Lung (tissue), 13 donors: ENCODE measurements around the gene TFR2. TPM values are rescaled to one million over a fixed set of nuclear protein-coding genes. Genes with fewer than 3 reads are reported as not detected.
A peak's percentile ranks its signal among the peaks of the same experiment; 100 is the strongest.

Experiments
- ATAC-seq: fragments of 200-7000 bp; cut with Tn5 transposase; one replicate; pipeline ENCODE4 v1.9.1; 2020; ENCODE audit warnings: moderate number of reproducible peaks; ENCODE audit not compliant: insufficient read depth, low FRiP score
- DNase-seq, 3 donors: peaks; one replicate each; pipeline ENCODE4 v3.0.0-alpha.2; 2013 to 2017
- H3K27ac ChIP-seq, 2 donors: one replicate each; pipeline ENCODE4 v1.5.1; 2013; ENCODE audit warnings: mild to moderate bottlenecking in 2 of 2, moderate library complexity in 2 of 2, control low read depth in 1 of 2, inconsistent platforms in 1 of 2, low read depth in 1 of 2, low read length in 1 of 2
- H3K27me3 ChIP-seq, 3 donors: one replicate each; pipeline ENCODE4 v1.5.1; 2013; ENCODE audit warnings: low read length in 2 of 3; ENCODE audit not compliant: control insufficient read depth in 3 of 3, insufficient read depth in 3 of 3
- H3K36me3 ChIP-seq, 4 donors: one replicate each; pipeline ENCODE4 v1.5.1; 2013; ENCODE audit warnings: low read length in 4 of 4, mild to moderate bottlenecking in 1 of 4, moderate library complexity in 1 of 4; ENCODE audit not compliant: control insufficient read depth in 4 of 4, insufficient read depth in 4 of 4
- H3K4me1 ChIP-seq, 5 donors: one replicate each; pipeline ENCODE4 v1.5.1; 2013; ENCODE audit warnings: low read length in 5 of 5, mild to moderate bottlenecking in 2 of 5, moderate library complexity in 1 of 5; ENCODE audit not compliant: control insufficient read depth in 5 of 5, insufficient read depth in 5 of 5
- H3K4me3 ChIP-seq: one replicate; pipeline ENCODE4 v1.5.1; 2013; ENCODE audit warnings: mild to moderate bottlenecking, control low read depth, moderate library complexity
- H3K9ac ChIP-seq, 2 donors: one replicate each; pipeline ENCODE4 v1.5.1; 2013; ENCODE audit warnings: low read length in 2 of 2, control low read depth in 1 of 2; ENCODE audit not compliant: insufficient read depth in 1 of 2
- H3K9me3 ChIP-seq, 4 donors: one replicate each; pipeline ENCODE4 v1.5.1; 2013; ENCODE audit warnings: low read length in 3 of 4, mild to moderate bottlenecking in 1 of 4, moderate library complexity in 1 of 4; ENCODE audit not compliant: control insufficient read depth in 4 of 4, insufficient read depth in 3 of 4
- CTCF ChIP-seq: IDR thresholded peaks from 2 replicates; pipeline ENCODE4 v1.5.1; 2012; ENCODE audit warnings: mild to moderate bottlenecking; ENCODE audit errors: control extremely low read depth, extremely low read depth
- WGBS, 2 donors: extraction: QIAGEN DNeasy Blood & Tissue Kit; methylation state at CpG; one replicate each; pipeline ENCODE4 v1.1.7; 2013; 5-methylcytosine and 5-hydroxymethylcytosine counted together
- polyA plus RNA-seq, 2 donors: library from polyadenylated mRNA; stranded (reverse); fragments of 200-250 nt; gene quantifications; one replicate each; pipeline ENCODE4 v1.2.1, GENCODE V29; 2013
- small RNA-seq: library from RNA; depleted of rRNA; stranded (forward); fragments of <200 nt; gene quantifications from one replicate; pipeline ENCODE3, GENCODE V24; 2014; ENCODE audit warnings: low replicate concordance
- total RNA-seq, 2 donors: library from RNA; depleted of rRNA in 1 of 2; stranded (reverse); fragments of >200 nt in 1 of 2; gene quantifications; one replicate each; pipeline ENCODE4 v1.2.1, GENCODE V29; 2014 to 2021
- donor health status: control.
- donor health status: control.
- donor health status: Bipolar disorder and iron deficiency.
- donor health status: healthy.
- donor health status: DM: yes; HTN: yes; CAD: no.

The TFR2 gene
- total and polyA plus RNA-seq, 4 donors, result 0.33 to 2.1 (median 1.3) TPM

GRCh38 chr7:100571829-100572116 is 69.6 kb downstream of the TFR2 start:
- TF ChIP-seq CTCF, result no peak
- H3K27ac ChIP-seq, result no peak overlapping the region
- H3K36me3 ChIP-seq, result peaks cover 0 to 45% (median 13%) of the 10 kb centered on the region in 4 donors
- no peaks in the 10 kb centered on the region for H3K9me3 ChIP-seq
- ATAC-seq (no peak), DNase-seq (peak in 1 of 3 donors; percentile 32)
- H3K27me3 ChIP-seq, result no peaks in the 10 kb centered on the region
- H3K4me3 ChIP-seq, result no peak overlapping the region
- 96 to 97% methylated on average over 2 of the region's 2 CpGs for WGBS, 2 donors
- no peak overlapping the region for H3K9ac ChIP-seq
- H3K4me1 ChIP-seq, result peaks cover 0 to 19% (median 12%) of the 10 kb centered on the region in 5 donors

DNA sequence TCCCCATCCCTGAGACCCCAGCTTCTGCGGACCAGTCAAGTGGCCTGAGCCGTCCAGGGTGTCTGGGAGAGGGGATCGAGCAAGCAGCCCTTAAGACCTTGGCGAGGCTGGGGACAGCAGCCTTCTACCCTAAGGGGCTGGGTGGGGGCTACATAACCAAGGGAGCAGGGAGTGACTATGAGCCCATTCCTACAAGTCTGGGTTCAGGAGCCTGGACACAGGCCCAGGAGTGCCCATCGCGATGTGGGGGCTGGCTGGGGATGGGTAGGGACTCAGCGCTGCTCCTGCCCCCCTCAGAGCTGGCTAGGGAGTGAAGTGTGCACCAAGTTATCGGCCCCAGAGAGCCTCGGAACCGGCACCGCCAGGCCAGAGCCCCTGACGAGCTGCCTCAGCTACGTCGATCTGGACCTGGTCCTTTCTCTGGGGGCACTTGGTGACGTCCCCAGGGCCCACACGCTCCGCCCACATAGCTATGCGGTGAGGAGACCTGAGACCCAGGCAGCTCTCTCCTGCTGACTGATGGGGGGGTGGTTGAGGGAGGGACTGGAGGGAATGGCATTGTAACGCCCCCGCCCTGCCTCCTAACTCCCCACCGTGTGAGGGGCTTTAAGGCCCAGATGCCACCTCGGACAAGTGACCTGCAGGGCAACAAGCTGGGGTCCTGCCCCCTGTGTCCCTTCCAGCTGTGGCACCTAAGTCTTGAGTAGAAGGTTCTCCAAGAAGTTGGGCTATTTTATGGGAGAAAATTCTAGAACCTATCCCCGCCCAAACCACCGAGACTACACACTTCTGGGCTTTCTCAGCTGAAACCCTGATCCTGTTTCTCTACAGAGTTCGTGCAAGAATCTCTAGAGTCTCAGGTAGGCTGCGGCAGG is 70.2 kb downstream of the TFR2 start:
- peak; percentile 45 to 66 (median 55) for DNase-seq
- H3K27ac ChIP-seq, result no peak overlapping the region
- TF ChIP-seq CTCF, result no peak
- no peak for ATAC-seq
- peaks cover 0 to 41% (median 10%) of the 10 kb centered on the region in 4 donors for H3K36me3 ChIP-seq
- H3K4me3 ChIP-seq, result no peak overlapping the region
- peaks cover 0 to 19% (median 12%) of the 10 kb centered on the region in 5 donors for H3K4me1 ChIP-seq
- WGBS, 2 donors, result 77 to 81% methylated on average over 26 of the region's 26 CpGs
- no peaks in the 10 kb centered on the region for H3K9me3 ChIP-seq
- no peaks in the 10 kb centered on the region for H3K27me3 ChIP-seq
- no peak overlapping the region for H3K9ac ChIP-seq

Small RNA genes lying within 50 kb of the gene (small RNA-seq; reads per million reads assigned to genes)
- not detected for gene SAP25

Other genes with a start within 250 kb of the TFR2 start
- gene ZCWPW1, start 212.8 kb downstream of the TFR2 start, total RNA-seq, result 1 to 10 TPM; 5.6 to 7.2 TPM
- 10 to 100 TPM in 1 of 2 donors, 1 to 10 TPM in 1; 5.1 to 12.2 TPM for gene ZCWPW1, start 212.8 kb downstream of the TFR2 start, polyA plus RNA-seq
- 10 to 100 TPM; 25.6 to 38.7 TPM for gene MEPCE, start 211.7 kb downstream of the TFR2 start, total RNA-seq
- 10 to 100 TPM; 27.9 to 30.4 TPM for gene MEPCE, start 211.7 kb downstream of the TFR2 start, polyA plus RNA-seq
- gene PPP1R35, start 205.1 kb downstream of the TFR2 start, total RNA-seq, result 10 to 100 TPM in 1 of 2 donors, 1 to 10 TPM in 1; 8.2 to 36.4 TPM
- gene PPP1R35, start 205.1 kb downstream of the TFR2 start, polyA plus RNA-seq, result 10 to 100 TPM; 38.2 to 65.1 TPM
- gene SPACDR, start 177.3 kb downstream of the TFR2 start, total RNA-seq, result 1 to 10 TPM in 1 of 2 donors, under 1 TPM in 1; 0.83 to 2.0 TPM
- gene SPACDR, start 177.3 kb downstream of the TFR2 start, polyA plus RNA-seq, result under 1 TPM; 0.54 to 0.83 TPM
- gene TSC22D4, start 162.3 kb downstream of the TFR2 start, total RNA-seq, result 10 to 100 TPM; 38.2 to 62.8 TPM
- 10 to 100 TPM; 33.6 to 62.0 TPM for gene TSC22D4, start 162.3 kb downstream of the TFR2 start, polyA plus RNA-seq
- 1 to 10 TPM in 1 of 2 donors, under 1 TPM in 1; 0.52 to 1.1 TPM for gene NYAP1, start 157.6 kb downstream of the TFR2 start, total RNA-seq
- under 1 TPM; 0.32 to 0.39 TPM for gene NYAP1, start 157.6 kb downstream of the TFR2 start, polyA plus RNA-seq
- gene AGFG2, start 102.3 kb downstream of the TFR2 start, total RNA-seq, result 10 to 100 TPM; 22.8 to 36.0 TPM
- gene AGFG2, start 102.3 kb downstream of the TFR2 start, polyA plus RNA-seq, result 10 to 100 TPM; 15.9 to 16.6 TPM
- gene SAP25, start 67.7 kb downstream of the TFR2 start, total RNA-seq, result 1 to 10 TPM; 1.9 to 8.8 TPM
- gene SAP25, start 67.7 kb downstream of the TFR2 start, polyA plus RNA-seq, result 1 to 10 TPM; 3.7 to 9.9 TPM
- gene LRCH4, start 55.4 kb downstream of the TFR2 start, total RNA-seq, result 100 to 1,000 TPM in 1 of 2 donors, 10 to 100 TPM in 1; 38.1 to 109 TPM
- 100 to 1,000 TPM in 1 of 2 donors, 10 to 100 TPM in 1; 81.7 to 103 TPM for gene LRCH4, start 55.4 kb downstream of the TFR2 start, polyA plus RNA-seq
- 1 to 10 TPM in 1 of 2 donors, under 1 TPM in 1; 0.25 to 1.3 TPM for gene FBXO24, start 55.2 kb downstream of the TFR2 start, total RNA-seq
- gene FBXO24, start 55.2 kb downstream of the TFR2 start, polyA plus RNA-seq, result under 1 TPM; 0.30 to 0.35 TPM
- 100 to 1,000 TPM in 1 of 2 donors, 10 to 100 TPM in 1; 53.6 to 105 TPM for gene PCOLCE, start 39.2 kb downstream of the TFR2 start, total RNA-seq
- gene PCOLCE, start 39.2 kb downstream of the TFR2 start, polyA plus RNA-seq, result 10 to 100 TPM; 48.4 to 73.5 TPM
- gene MOSPD3, start 29.0 kb downstream of the TFR2 start, total RNA-seq, result 10 to 100 TPM; 13.2 to 26.9 TPM
- 10 to 100 TPM; 15.5 to 18.8 TPM for gene MOSPD3, start 29.0 kb downstream of the TFR2 start, polyA plus RNA-seq
- not detected for gene ACTL6B, start 14.9 kb upstream of the TFR2 start, total RNA-seq
- not detected for gene ACTL6B, start 14.9 kb upstream of the TFR2 start, polyA plus RNA-seq
- gene GNB2, start 32.2 kb upstream of the TFR2 start, total RNA-seq, result 100 to 1,000 TPM; 150 to 327 TPM
- gene GNB2, start 32.2 kb upstream of the TFR2 start, polyA plus RNA-seq, result 100 to 1,000 TPM; 130 to 381 TPM
- 10 to 100 TPM; 30.8 to 41.6 TPM for gene GIGYF1, start 52.7 kb upstream of the TFR2 start, total RNA-seq
- gene GIGYF1, start 52.7 kb upstream of the TFR2 start, polyA plus RNA-seq, result 10 to 100 TPM; 19.0 to 36.8 TPM
- gene POP7, start 64.6 kb upstream of the TFR2 start, total RNA-seq, result 10 to 100 TPM; 20.3 to 30.1 TPM
- gene POP7, start 64.6 kb upstream of the TFR2 start, polyA plus RNA-seq, result 10 to 100 TPM; 36.5 to 50.6 TPM
- not detected for gene EPO, start 78.9 kb upstream of the TFR2 start, total RNA-seq
- gene EPO, start 78.9 kb upstream of the TFR2 start, polyA plus RNA-seq, result under 1 TPM in 1 of 2 donors, not detected in 1; 0.10 TPM
- under 1 TPM in 1 of 2 donors, not detected in 1; 0.03 TPM for gene ZAN, start 92.0 kb upstream of the TFR2 start, total RNA-seq
- gene ZAN, start 92.0 kb upstream of the TFR2 start, polyA plus RNA-seq, result not detected
- gene EPHB4, start 186.0 kb upstream of the TFR2 start, total RNA-seq, result 10 to 100 TPM; 55.2 to 64.2 TPM
- 10 to 100 TPM; 21.7 to 45.7 TPM for gene EPHB4, start 186.0 kb upstream of the TFR2 start, polyA plus RNA-seq
- gene SLC12A9, start 211.2 kb upstream of the TFR2 start, total RNA-seq, result 10 to 100 TPM; 28.5 to 49.1 TPM
- gene SLC12A9, start 211.2 kb upstream of the TFR2 start, polyA plus RNA-seq, result 10 to 100 TPM; 29.2 to 52.6 TPM
- gene TRIP6, start 225.8 kb upstream of the TFR2 start, total RNA-seq, result 10 to 100 TPM; 43.5 to 81.8 TPM
- gene TRIP6, start 225.8 kb upstream of the TFR2 start, polyA plus RNA-seq, result 10 to 100 TPM; 41.4 to 61.2 TPM
- 100 to 1,000 TPM in 1 of 2 donors, 10 to 100 TPM in 1; 58.5 to 120 TPM for gene SRRT, start 233.6 kb upstream of the TFR2 start, total RNA-seq
- gene SRRT, start 233.6 kb upstream of the TFR2 start, polyA plus RNA-seq, result 10 to 100 TPM; 76.1 to 79.8 TPM
- 1 to 10 TPM; 1.5 to 5.8 TPM for gene UFSP1, start 248.2 kb upstream of the TFR2 start, total RNA-seq
- gene UFSP1, start 248.2 kb upstream of the TFR2 start, polyA plus RNA-seq, result 1 to 10 TPM; 5.2 to 6.2 TPM